Measurements from ENCODE around the gene HAUS6. TPM values are rescaled to one million over a fixed set of nuclear protein-coding genes. Genes with fewer than 3 reads are reported as not detected.

HAUS6 gene
- total and polyA plus RNA-seq, 2 of the 13 experiments (the other 11 are each of a cell fraction or from before 2014, with no cell fraction given), result 9.8 to 31.1 TPM

DNA sequence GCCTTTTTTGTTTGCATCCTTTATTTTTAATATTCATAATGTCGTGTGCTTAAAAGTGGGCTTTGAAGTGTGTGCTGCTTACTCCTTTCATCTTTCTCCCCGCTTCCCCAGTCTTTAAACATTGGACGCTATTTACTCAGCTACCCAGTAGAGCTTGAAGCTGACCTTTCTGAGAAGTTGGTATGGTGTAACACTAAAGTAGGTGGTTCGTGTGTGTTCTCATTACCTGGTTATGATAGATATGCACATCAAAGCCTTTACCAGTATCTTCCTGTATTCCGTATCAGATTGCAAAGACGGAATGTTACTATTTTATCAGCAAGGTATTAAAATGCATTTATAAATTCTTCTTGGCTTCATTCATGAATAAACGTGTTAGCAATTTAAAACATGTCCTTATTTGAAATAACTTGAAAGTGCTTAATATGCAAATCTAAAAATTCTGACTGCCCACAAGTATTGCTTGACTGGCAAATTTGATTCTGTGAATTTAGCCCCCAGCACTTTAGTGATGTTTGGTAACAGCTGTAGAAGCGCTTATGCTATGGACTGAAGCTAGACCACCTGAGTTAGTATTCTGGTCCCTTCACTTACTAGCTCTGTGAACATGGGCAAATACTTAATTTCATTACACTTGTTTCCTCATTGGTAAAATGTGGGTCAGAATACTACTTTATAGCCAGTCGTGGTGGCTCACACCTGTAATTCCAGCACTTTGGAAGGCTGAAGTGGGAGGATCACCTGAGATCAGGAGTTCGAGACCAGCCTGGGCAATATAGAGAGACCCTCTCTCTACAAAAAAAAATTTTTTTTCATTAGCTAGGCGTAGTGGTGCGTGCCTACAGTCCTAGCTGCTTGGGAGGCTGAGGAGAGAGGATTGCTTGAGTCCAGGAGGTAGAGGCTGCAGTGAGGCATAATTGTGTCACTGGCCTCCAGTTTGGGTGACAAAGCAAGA is 51.8 kb downstream of the HAUS6 start (continued):
- TF ChIP-seq, protein P1, sequence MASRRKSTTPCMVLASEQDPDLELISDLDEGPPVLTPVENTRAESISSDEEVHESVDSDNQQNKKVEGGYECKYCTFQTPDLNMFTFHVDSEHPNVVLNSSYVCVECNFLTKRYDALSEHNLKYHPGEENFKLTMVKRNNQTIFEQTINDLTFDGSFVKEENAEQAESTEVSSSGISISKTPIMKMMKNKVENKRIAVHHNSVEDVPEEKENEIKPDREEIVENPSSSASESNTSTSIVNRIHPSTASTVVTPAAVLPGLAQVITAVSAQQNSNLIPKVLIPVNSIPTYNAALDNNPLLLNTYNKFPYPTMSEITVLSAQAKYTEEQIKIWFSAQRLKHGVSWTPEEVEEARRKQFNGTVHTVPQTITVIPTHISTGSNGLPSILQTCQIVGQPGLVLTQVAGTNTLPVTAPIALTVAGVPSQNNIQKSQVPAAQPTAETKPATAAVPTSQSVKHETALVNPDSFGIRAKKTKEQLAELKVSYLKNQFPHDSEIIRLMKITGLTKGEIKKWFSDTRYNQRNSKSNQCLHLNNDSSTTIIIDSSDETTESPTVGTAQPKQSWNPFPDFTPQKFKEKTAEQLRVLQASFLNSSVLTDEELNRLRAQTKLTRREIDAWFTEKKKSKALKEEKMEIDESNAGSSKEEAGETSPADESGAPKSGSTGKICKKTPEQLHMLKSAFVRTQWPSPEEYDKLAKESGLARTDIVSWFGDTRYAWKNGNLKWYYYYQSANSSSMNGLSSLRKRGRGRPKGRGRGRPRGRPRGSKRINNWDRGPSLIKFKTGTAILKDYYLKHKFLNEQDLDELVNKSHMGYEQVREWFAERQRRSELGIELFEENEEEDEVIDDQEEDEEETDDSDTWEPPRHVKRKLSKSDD (CRISPR knock-in tag; IDR thresholded peaks at IDR 0.05; ENCODE audit: low read depth), result no peak
- no peak for TF ChIP-seq ZNF790 (CRISPR knock-in tag; IDR thresholded peaks at IDR 0.05; ENCODE audit: borderline replicate concordance)
- TF ChIP-seq ZNF788 (CRISPR knock-in tag; IDR thresholded peaks at IDR 0.05; ENCODE audit: borderline replicate concordance), result no peak
- TF ChIP-seq, protein P2, sequence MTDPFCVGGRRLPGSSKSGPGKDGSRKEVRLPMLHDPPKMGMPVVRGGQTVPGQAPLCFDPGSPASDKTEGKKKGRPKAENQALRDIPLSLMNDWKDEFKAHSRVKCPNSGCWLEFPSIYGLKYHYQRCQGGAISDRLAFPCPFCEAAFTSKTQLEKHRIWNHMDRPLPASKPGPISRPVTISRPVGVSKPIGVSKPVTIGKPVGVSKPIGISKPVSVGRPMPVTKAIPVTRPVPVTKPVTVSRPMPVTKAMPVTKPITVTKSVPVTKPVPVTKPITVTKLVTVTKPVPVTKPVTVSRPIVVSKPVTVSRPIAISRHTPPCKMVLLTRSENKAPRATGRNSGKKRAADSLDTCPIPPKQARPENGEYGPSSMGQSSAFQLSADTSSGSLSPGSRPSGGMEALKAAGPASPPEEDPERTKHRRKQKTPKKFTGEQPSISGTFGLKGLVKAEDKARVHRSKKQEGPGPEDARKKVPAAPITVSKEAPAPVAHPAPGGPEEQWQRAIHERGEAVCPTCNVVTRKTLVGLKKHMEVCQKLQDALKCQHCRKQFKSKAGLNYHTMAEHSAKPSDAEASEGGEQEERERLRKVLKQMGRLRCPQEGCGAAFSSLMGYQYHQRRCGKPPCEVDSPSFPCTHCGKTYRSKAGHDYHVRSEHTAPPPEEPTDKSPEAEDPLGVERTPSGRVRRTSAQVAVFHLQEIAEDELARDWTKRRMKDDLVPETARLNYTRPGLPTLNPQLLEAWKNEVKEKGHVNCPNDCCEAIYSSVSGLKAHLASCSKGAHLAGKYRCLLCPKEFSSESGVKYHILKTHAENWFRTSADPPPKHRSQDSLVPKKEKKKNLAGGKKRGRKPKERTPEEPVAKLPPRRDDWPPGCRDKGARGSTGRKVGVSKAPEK (CRISPR knock-in tag; IDR thresholded peaks at IDR 0.05; ENCODE audit: borderline replicate concordance), result no peak
- no peak for TF ChIP-seq JUNB (CRISPR knock-in tag; IDR thresholded peaks at IDR 0.05; ENCODE audit: borderline replicate concordance)
- TF ChIP-seq ATF1 (CRISPR knock-in tag; IDR thresholded peaks at IDR 0.05), result no peak
- no peak for TF ChIP-seq SUZ12 (IDR thresholded peaks at IDR 0.05; ENCODE audit: low read depth, low read length)
- no peak for TF ChIP-seq WIZ (CRISPR knock-in tag; IDR thresholded peaks at IDR 0.05)
- no peak for TF ChIP-seq TBP (CRISPR knock-in tag; IDR thresholded peaks at IDR 0.05)
- TF ChIP-seq NR2F2 (IDR thresholded peaks at IDR 0.05; ENCODE audit: borderline replicate concordance, low read depth), result peak; percentile 40; the same call in 1 of the 2 replicates
- no peak for TF ChIP-seq ZNF205 (CRISPR knock-in tag; IDR thresholded peaks at IDR 0.05)
- TF ChIP-seq, protein P3, sequence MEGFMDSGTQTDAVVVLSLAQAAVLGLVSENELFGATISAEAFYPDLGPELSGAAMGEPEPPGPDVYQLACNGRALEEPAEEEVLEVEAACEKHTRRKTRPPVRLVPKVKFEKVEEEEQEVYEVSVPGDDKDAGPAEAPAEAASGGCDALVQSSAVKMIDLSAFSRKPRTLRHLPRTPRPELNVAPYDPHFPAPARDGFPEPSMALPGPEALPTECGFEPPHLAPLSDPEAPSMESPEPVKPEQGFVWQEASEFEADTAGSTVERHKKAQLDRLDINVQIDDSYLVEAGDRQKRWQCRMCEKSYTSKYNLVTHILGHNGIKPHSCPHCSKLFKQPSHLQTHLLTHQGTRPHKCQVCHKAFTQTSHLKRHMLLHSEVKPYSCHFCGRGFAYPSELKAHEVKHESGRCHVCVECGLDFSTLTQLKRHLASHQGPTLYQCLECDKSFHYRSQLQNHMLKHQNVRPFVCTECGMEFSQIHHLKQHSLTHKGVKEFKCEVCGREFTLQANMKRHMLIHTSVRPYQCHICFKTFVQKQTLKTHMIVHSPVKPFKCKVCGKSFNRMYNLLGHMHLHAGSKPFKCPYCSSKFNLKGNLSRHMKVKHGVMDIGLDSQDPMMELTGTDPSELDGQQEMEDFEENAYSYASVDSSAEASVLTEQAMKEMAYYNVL (CRISPR knock-in tag; IDR thresholded peaks at IDR 0.05; ENCODE audit: borderline replicate concordance), result no peak
- peak; percentile 74 for TF ChIP-seq MAFF (IDR thresholded peaks at IDR 0.05; ENCODE audit: low read depth, low read length)
- TF ChIP-seq KLF12 (CRISPR knock-in tag; IDR thresholded peaks at IDR 0.05; ENCODE audit: borderline replicate concordance), result no peak
- TF ChIP-seq ZMYM4 (CRISPR knock-in tag; IDR thresholded peaks at IDR 0.05), result no peak
- TF ChIP-seq NFKB2 (CRISPR knock-in tag; IDR thresholded peaks at IDR 0.05; ENCODE audit: borderline replicate concordance), result no peak
- TF ChIP-seq NKX3-1 (CRISPR knock-in tag; IDR thresholded peaks at IDR 0.05), result no peak
- no peak for TF ChIP-seq ZNF75D (CRISPR knock-in tag; IDR thresholded peaks at IDR 0.05; ENCODE audit: borderline replicate concordance)
- TF ChIP-seq SP5 (CRISPR knock-in tag; IDR thresholded peaks at IDR 0.05; ENCODE audit: borderline replicate concordance, low read depth), result peak; percentile 28; the same call in 1 of the 2 replicates
- no peak for TF ChIP-seq SNRNP70 (IDR thresholded peaks at IDR 0.05; ENCODE audit: low read depth, low read length)
- TF ChIP-seq NR2F6 (IDR thresholded peaks at IDR 0.05), result no peak
- TF ChIP-seq NR2F6 (CRISPR knock-in tag; IDR thresholded peaks at IDR 0.05), result peak; percentile 75

Measured in HepG2 (cell line).